ENCODE data around the gene TASP1. TPM values are rescaled to one million over a fixed set of nuclear protein-coding genes. Genes with fewer than 3 reads are reported as not detected.

The TASP1 gene
- total RNA-seq, 1 experiment from 2014 or later, result 13.9 TPM

GRCh38 chr20:13412806-13413445 is 225.8 kb downstream of the TASP1 start:
- Histone ChIP-seq H3K4me2 (ENCODE audit: low read length) (peak overlapping the region; percentile 45), H3K9ac (ENCODE audit: low read length) (0 out of 2 replicates have a peak overlapping the region, but pooled peaks have one; percentile 5), H3K79me2 (ENCODE audit: low read length) (no peaks in the 10 kb centered on the region), H3K27me3 (ENCODE audit: low read length) (no peaks in the 10 kb centered on the region), H3K9me2 (replicated peaks; ENCODE audit: low read length) (no peaks in the 10 kb centered on the region), H3K9me3 (ENCODE audit: low read length) (no peaks in the 10 kb centered on the region), H3K27ac (ENCODE audit: low read length) (peak overlapping the region; percentile 56), H3K36me3 (ENCODE audit: low read depth, low read length) (no peaks in the 10 kb centered on the region), H3F3A (ENCODE audit: low read length, unreplicated experiment) (peaks cover 8% of the 10 kb centered on the region), H4K20me1 (ENCODE audit: low read length) (no peaks in the 10 kb centered on the region), H3K4me3 (ENCODE audit: low read length) (no peak overlapping the region), H3K4me1 (ENCODE audit: insufficient read depth, low read length) (peaks cover 22% of the 10 kb centered on the region), H2AFZ (ENCODE audit: low read length) (no peak overlapping the region)
- DNase-seq, result peak; percentile 74
- ChIA-PET CTCF (interaction anchor here (0.7 kb wide), 1 partner anchor 88 kb away, joined by 7 read pairs; no protein-coding TSS in a partner anchor), POLR2A (ENCODE audit: unreplicated experiment) (no interaction called here)
- ATAC-seq, result peak; percentile 94
- no TSS peak for BruUV-seq (replicated peaks)
- intact Hi-C loops (cut with micrococcal nuclease), result no loop called here
- no peak for TF ChIP-seq CTCF (conservative IDR thresholded peaks at IDR 0.05; ENCODE audit: low read depth, low read length)
- no peak for TF ChIP-seq EZH2phosphoT487 (IDR thresholded peaks at IDR 0.05; ENCODE audit: borderline replicate concordance, low read length)
- TF ChIP-seq EZH2 (IDR thresholded peaks at IDR 0.05; ENCODE audit: low read length, unreplicated experiment), result no peak

GRCh38 chr20:13404293-13404692 is 234.4 kb downstream of the TASP1 start:
- POLR2A ChIA-PET (ENCODE audit: unreplicated experiment), result no interaction called here
- CTCF ChIA-PET, result no interaction called here

More at GRCh38 chr20:13404293-13404692, 234.4 kb downstream of the TASP1 start:
- DNase-seq, result no peak
- H4K20me1 ChIP-seq (ENCODE audit: low read length), result no peaks in the 10 kb centered on the region
- peaks cover 15% of the 10 kb centered on the region for H3K4me1 ChIP-seq (ENCODE audit: insufficient read depth, low read length)
- no peak overlapping the region for H3K4me3 ChIP-seq (ENCODE audit: low read length)
- no peaks in the 10 kb centered on the region for H3K27me3 ChIP-seq (ENCODE audit: low read length)
- H3K79me2 ChIP-seq (ENCODE audit: low read length), result no peaks in the 10 kb centered on the region
- H3K36me3 ChIP-seq (ENCODE audit: low read depth, low read length), result no peaks in the 10 kb centered on the region
- H3F3A ChIP-seq (ENCODE audit: low read length, unreplicated experiment), result no peaks in the 10 kb centered on the region
- H2AFZ ChIP-seq (ENCODE audit: low read length), result no peak overlapping the region
- TF ChIP-seq CTCF (conservative IDR thresholded peaks at IDR 0.05; ENCODE audit: low read depth, low read length) (no peak), EZH2 (IDR thresholded peaks at IDR 0.05; ENCODE audit: low read length, unreplicated experiment) (no peak), EZH2phosphoT487 (IDR thresholded peaks at IDR 0.05; ENCODE audit: borderline replicate concordance, low read length) (no peak)
- no peak overlapping the region for H3K4me2 ChIP-seq (ENCODE audit: low read length)
- ATAC-seq, result no peak
- no peaks in the 10 kb centered on the region for H3K9me3 ChIP-seq (ENCODE audit: low read length)
- H3K9me2 ChIP-seq (replicated peaks; ENCODE audit: low read length), result no peaks in the 10 kb centered on the region
- no TSS peak for BruUV-seq (replicated peaks)
- no peak overlapping the region for H3K27ac ChIP-seq (ENCODE audit: low read length)
- intact Hi-C loops (cut with micrococcal nuclease), result no loop called here
- H3K9ac ChIP-seq (ENCODE audit: low read length), result no peak overlapping the region
